Measurements from ENCODE around the gene NAT8L. TPM values are rescaled to one million over a fixed set of nuclear protein-coding genes. Genes with fewer than 3 reads are reported as not detected.

The NAT8L gene
- total RNA-seq, 1 experiment from 2014 or later = 13.9 TPM

GRCh38 chr4:2036327-2036726 is 22.8 kb upstream of the NAT8L start:
- Histone ChIP-seq H3K4me2 (ENCODE audit: insufficient read depth, insufficient read length, low read length) (no peak overlapping the region), H2BK20ac (ENCODE audit: low read depth, low read length, poor library complexity, severe bottlenecking) (no peak overlapping the region), H4K91ac (ENCODE audit: insufficient read length, low read depth, low read length) (no peak overlapping the region), H4K20me1 (ENCODE audit: control insufficient read depth, insufficient read depth, insufficient read length) (no peaks in the 10 kb centered on the region), H2AK5ac (ENCODE audit: insufficient read length, low read length) (no peak overlapping the region), H2BK120ac (ENCODE audit: low read depth, low read length, poor library complexity, severe bottlenecking) (no peak overlapping the region), H2BK12ac (ENCODE audit: insufficient read length, low read depth, low read length) (no peak overlapping the region), H3K79me2 (ENCODE audit: insufficient read depth, low read length) (no peaks in the 10 kb centered on the region), H2BK5ac (ENCODE audit: insufficient read length, low read length) (no peak overlapping the region), H3T11ph (ENCODE audit: low read length) (no peak overlapping the region), H4K5ac (ENCODE audit: insufficient read length, low read depth, low read length) (no peak overlapping the region), H4K8ac (replicated peaks; ENCODE audit: insufficient read length, low read depth, low read length) (no peak overlapping the region), H3K9me3 (ENCODE audit: control insufficient read depth, low read depth, low read length) (no peaks in the 10 kb centered on the region), H3K23ac (ENCODE audit: insufficient read length, low read depth, low read length) (no peak overlapping the region), H2AFZ (ENCODE audit: low read length) (no peak overlapping the region), H2BK15ac (ENCODE audit: low read depth, low read length) (no peak overlapping the region), H3K9ac (ENCODE audit: extremely low read depth, insufficient read length, low read length) (no peak overlapping the region), H3K14ac (ENCODE audit: insufficient read depth, low read length) (no peak overlapping the region; the same call in 1 of the 2 replicates), H3K23me2 (ENCODE audit: insufficient read length, low read depth, low read length, poor library complexity, severe bottlenecking) (peaks cover 12% of the 10 kb centered on the region), H3K27ac (ENCODE audit: insufficient read length, low read depth, low read length) (no peak overlapping the region), H3K18ac (ENCODE audit: insufficient read length, low read depth, low read length) (no peak overlapping the region), H3K27me3 (ENCODE audit: insufficient read depth, low read length) (peaks cover 11% of the 10 kb centered on the region; the same call in 1 of the 2 replicates), H3K4me1 (ENCODE audit: insufficient read depth, low read length) (no peaks in the 10 kb centered on the region), H3K4ac (ENCODE audit: low read depth, low read length) (no peak overlapping the region), H3K79me1 (ENCODE audit: insufficient read depth, low read depth, low read length, poor library complexity, severe bottlenecking) (no peaks in the 10 kb centered on the region), H3K56ac (ENCODE audit: insufficient read length, low read depth, low read length) (no peak overlapping the region)
- peaks cover 0 to 4% of the 10 kb centered on the region in 2 experiments; a peak in 2 of 5 replicates for H3K9me3 Mint-ChIP-seq
- H3K27me3 Mint-ChIP-seq (ENCODE audit: low read depth) = peaks cover 84% of the 10 kb centered on the region
- WGBS (ENCODE audit: extremely low coverage, insufficient read length, low lambda C conversion rate) = no CpG with 5 or more reads among the region's 10 CpGs
- no peak overlapping the region for H3K4me3 Mint-ChIP-seq
- H3K36me3 Mint-ChIP-seq (ENCODE audit: insufficient read depth in 1 of 3, low read depth in 3 of 3) = no peaks in the 10 kb centered on the region; a peak in 1 of 7 replicates
- no peaks in the 10 kb centered on the region for H3K4me1 Mint-ChIP-seq
- DNase-seq = no peak
- H3K27ac Mint-ChIP-seq = no peak overlapping the region
- TF ChIP-seq, protein P1, sequence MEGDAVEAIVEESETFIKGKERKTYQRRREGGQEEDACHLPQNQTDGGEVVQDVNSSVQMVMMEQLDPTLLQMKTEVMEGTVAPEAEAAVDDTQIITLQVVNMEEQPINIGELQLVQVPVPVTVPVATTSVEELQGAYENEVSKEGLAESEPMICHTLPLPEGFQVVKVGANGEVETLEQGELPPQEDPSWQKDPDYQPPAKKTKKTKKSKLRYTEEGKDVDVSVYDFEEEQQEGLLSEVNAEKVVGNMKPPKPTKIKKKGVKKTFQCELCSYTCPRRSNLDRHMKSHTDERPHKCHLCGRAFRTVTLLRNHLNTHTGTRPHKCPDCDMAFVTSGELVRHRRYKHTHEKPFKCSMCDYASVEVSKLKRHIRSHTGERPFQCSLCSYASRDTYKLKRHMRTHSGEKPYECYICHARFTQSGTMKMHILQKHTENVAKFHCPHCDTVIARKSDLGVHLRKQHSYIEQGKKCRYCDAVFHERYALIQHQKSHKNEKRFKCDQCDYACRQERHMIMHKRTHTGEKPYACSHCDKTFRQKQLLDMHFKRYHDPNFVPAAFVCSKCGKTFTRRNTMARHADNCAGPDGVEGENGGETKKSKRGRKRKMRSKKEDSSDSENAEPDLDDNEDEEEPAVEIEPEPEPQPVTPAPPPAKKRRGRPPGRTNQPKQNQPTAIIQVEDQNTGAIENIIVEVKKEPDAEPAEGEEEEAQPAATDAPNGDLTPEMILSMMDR (conservative IDR thresholded peaks at IDR 0.05) = no peak

All from H9 (cell line).